ENCODE results near the gene DHRS7B. TPM values are rescaled to one million over a fixed set of nuclear protein-coding genes. Genes with fewer than 3 reads are reported as not detected.

DHRS7B gene
- total RNA-seq, 1 donor from 2014 or later, result 8.3 TPM

- H3K4me3 Mint-ChIP-seq (ENCODE audit: unreplicated experiment), result no peak overlapping the region
- H3K4me1 Mint-ChIP-seq (ENCODE audit: low read depth, unreplicated experiment), result peaks cover 5% of the 10 kb centered on the region
- TF ChIP-seq, protein P1, sequence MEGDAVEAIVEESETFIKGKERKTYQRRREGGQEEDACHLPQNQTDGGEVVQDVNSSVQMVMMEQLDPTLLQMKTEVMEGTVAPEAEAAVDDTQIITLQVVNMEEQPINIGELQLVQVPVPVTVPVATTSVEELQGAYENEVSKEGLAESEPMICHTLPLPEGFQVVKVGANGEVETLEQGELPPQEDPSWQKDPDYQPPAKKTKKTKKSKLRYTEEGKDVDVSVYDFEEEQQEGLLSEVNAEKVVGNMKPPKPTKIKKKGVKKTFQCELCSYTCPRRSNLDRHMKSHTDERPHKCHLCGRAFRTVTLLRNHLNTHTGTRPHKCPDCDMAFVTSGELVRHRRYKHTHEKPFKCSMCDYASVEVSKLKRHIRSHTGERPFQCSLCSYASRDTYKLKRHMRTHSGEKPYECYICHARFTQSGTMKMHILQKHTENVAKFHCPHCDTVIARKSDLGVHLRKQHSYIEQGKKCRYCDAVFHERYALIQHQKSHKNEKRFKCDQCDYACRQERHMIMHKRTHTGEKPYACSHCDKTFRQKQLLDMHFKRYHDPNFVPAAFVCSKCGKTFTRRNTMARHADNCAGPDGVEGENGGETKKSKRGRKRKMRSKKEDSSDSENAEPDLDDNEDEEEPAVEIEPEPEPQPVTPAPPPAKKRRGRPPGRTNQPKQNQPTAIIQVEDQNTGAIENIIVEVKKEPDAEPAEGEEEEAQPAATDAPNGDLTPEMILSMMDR (IDR thresholded peaks at IDR 0.05; ENCODE audit: partially characterized antibody, unreplicated experiment), result no peak
- no peak overlapping the region for H3K27ac Mint-ChIP-seq (ENCODE audit: unreplicated experiment)
- H3K9me3 Mint-ChIP-seq (ENCODE audit: unreplicated experiment), result peaks cover 1% of the 10 kb centered on the region
- no peaks in the 10 kb centered on the region for H3K36me3 Mint-ChIP-seq (ENCODE audit: unreplicated experiment)
- H3K27me3 Mint-ChIP-seq (ENCODE audit: unreplicated experiment), result no peaks in the 10 kb centered on the region
- DNase-seq, result no peak
Observed at GRCh38 chr17:21090902-21091618, 35.7 kb upstream of the DHRS7B start.

DNA sequence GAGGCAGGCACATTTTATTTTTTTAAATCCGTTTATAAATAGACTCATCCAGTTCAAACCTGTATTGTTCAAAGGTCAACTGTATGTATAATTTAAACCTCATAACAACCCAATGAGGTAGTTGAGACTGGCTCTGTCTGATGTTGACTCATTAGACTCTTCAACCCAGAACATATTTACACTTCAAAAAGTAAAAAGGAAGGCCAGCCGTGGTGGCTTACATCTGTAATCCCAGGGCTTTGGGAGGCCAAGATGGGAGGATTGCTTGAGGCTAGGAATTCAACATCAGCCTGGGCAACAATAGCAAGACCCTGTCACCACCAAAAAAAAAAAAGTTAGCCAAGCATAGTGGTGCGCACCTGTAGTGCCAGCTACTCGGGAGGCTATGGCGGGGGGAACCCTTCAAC, 32.5 kb upstream of the DHRS7B start:
- Mint-ChIP-seq H3K36me3 (ENCODE audit: unreplicated experiment) (no peaks in the 10 kb centered on the region), H3K9me3 (ENCODE audit: unreplicated experiment) (peaks cover 10% of the 10 kb centered on the region), H3K4me3 (ENCODE audit: unreplicated experiment) (no peak overlapping the region), H3K27ac (ENCODE audit: unreplicated experiment) (no peak overlapping the region), H3K4me1 (ENCODE audit: low read depth, unreplicated experiment) (peaks cover 9% of the 10 kb centered on the region), H3K27me3 (ENCODE audit: unreplicated experiment) (no peaks in the 10 kb centered on the region)
- TF ChIP-seq, protein P1 (IDR thresholded peaks at IDR 0.05; ENCODE audit: partially characterized antibody, unreplicated experiment), result no peak
- no peak for DNase-seq

GRCh38 chr17:21095735-21096134, 31.0 kb upstream of the DHRS7B start:
- H3K36me3 Mint-ChIP-seq (ENCODE audit: unreplicated experiment), result no peaks in the 10 kb centered on the region
- peaks cover 13% of the 10 kb centered on the region for H3K9me3 Mint-ChIP-seq (ENCODE audit: unreplicated experiment)
- no peak for DNase-seq
- peaks cover 4% of the 10 kb centered on the region for H3K4me1 Mint-ChIP-seq (ENCODE audit: low read depth, unreplicated experiment)
- no peak overlapping the region for H3K4me3 Mint-ChIP-seq (ENCODE audit: unreplicated experiment)
- H3K27me3 Mint-ChIP-seq (ENCODE audit: unreplicated experiment), result no peaks in the 10 kb centered on the region
- TF ChIP-seq, protein P1 (IDR thresholded peaks at IDR 0.05; ENCODE audit: partially characterized antibody, unreplicated experiment), result no peak
- H3K27ac Mint-ChIP-seq (ENCODE audit: unreplicated experiment), result no peak overlapping the region

- Mint-ChIP-seq H3K27ac (ENCODE audit: unreplicated experiment) (no peak overlapping the region), H3K4me1 (ENCODE audit: low read depth, unreplicated experiment) (peaks cover 4% of the 10 kb centered on the region), H3K27me3 (ENCODE audit: unreplicated experiment) (no peaks in the 10 kb centered on the region), H3K36me3 (ENCODE audit: unreplicated experiment) (no peaks in the 10 kb centered on the region), H3K9me3 (ENCODE audit: unreplicated experiment) (peaks cover 13% of the 10 kb centered on the region), H3K4me3 (ENCODE audit: unreplicated experiment) (no peak overlapping the region)
- DNase-seq, result no peak
- TF ChIP-seq, protein P1 (IDR thresholded peaks at IDR 0.05; ENCODE audit: partially characterized antibody, unreplicated experiment), result no peak
Observed at GRCh38 chr17:21096874-21097273, 29.9 kb upstream of the DHRS7B start.

- peak; percentile 75 for DNase-seq
- no peaks in the 10 kb centered on the region for H3K36me3 Mint-ChIP-seq (ENCODE audit: unreplicated experiment)
- H3K4me3 Mint-ChIP-seq (ENCODE audit: unreplicated experiment), result peak overlapping the region; percentile 91
- H3K27me3 Mint-ChIP-seq (ENCODE audit: unreplicated experiment), result no peaks in the 10 kb centered on the region
- H3K27ac Mint-ChIP-seq (ENCODE audit: unreplicated experiment), result peak overlapping the region; percentile 89
- TF ChIP-seq, protein P1 (IDR thresholded peaks at IDR 0.05; ENCODE audit: partially characterized antibody, unreplicated experiment), result no peak
- peaks cover 4% of the 10 kb centered on the region for H3K4me1 Mint-ChIP-seq (ENCODE audit: low read depth, unreplicated experiment)
- H3K9me3 Mint-ChIP-seq (ENCODE audit: unreplicated experiment), result peaks cover 13% of the 10 kb centered on the region
Observed at GRCh38 chr17:21098934-21099689, 27.7 kb upstream of the DHRS7B start.

Data from glutamatergic neuron (in vitro differentiated cells).